HepG2 (cell line): Measurements from ENCODE around the gene GUK1. TPM values are rescaled to one million over a fixed set of nuclear protein-coding genes. Genes with fewer than 3 reads are reported as not detected.

Experiments used
- CENPBD1 ChIP-seq: sonication (generic); formaldehyde crosslinking; IDR thresholded peaks from 2 replicates; pipeline ENCODE4 v1.8.0; 2022; ENCODE audit warnings: missing genetic modification reagents, low read depth, mild to moderate bottlenecking, borderline replicate concordance
- ERF ChIP-seq: IDR thresholded peaks from 2 replicates; pipeline ENCODE4 v1.6.1; 2018; ENCODE audit warnings: missing biosample characterization, missing genetic modification reagents
- GATAD2A ChIP-seq: IDR thresholded peaks from 2 replicates; pipeline ENCODE4 v1.6.1; 2016
- GMEB2 ChIP-seq: IDR thresholded peaks from 2 replicates; pipeline ENCODE4 v1.6.1; 2016; ENCODE audit warnings: missing biosample characterization, missing genetic modification reagents, low read depth
- HNRNPH1 ChIP-seq: fragments of 200-400 bp; formaldehyde crosslinking; optimal IDR thresholded peaks from 2 replicates; pipeline ENCODE3; 2017; ENCODE audit warnings: mild to moderate bottlenecking, low read depth, low read length
- MEF2D ChIP-seq: sonication (generic); formaldehyde crosslinking; IDR thresholded peaks from 2 replicates; pipeline ENCODE4 v1.5.1; 2020; ENCODE audit warnings: mild to moderate bottlenecking, missing genetic modification reagents
- SATB2 ChIP-seq: sonication (generic); formaldehyde crosslinking; IDR thresholded peaks from 2 replicates; pipeline ENCODE4 v1.5.0; 2020; ENCODE audit warnings: missing genetic modification reagents
- SOX5 ChIP-seq: IDR thresholded peaks from 2 replicates; pipeline ENCODE4 v1.6.1; 2016; ENCODE audit warnings: borderline replicate concordance
- TGIF2 ChIP-seq: IDR thresholded peaks from 2 replicates; pipeline ENCODE4 v1.6.1; 2016; ENCODE audit warnings: control low read depth, missing compliant biosample characterization
- THRA ChIP-seq: sonication (generic); formaldehyde crosslinking; IDR thresholded peaks from 2 replicates; pipeline ENCODE4 v1.4.0; 2020; ENCODE audit warnings: missing genetic modification reagents, borderline replicate concordance
- ZNF550 ChIP-seq: sonication (generic); formaldehyde crosslinking; IDR thresholded peaks from 2 replicates; pipeline ENCODE4 v1.4.0; 2020; ENCODE audit warnings: mild to moderate bottlenecking, missing genetic modification reagents, borderline replicate concordance
- ZNF557 ChIP-seq: sonication (generic); formaldehyde crosslinking; IDR thresholded peaks from 2 replicates; pipeline ENCODE4 v1.4.0; 2020; ENCODE audit warnings: missing genetic modification reagents
- ZNF563 ChIP-seq: sonication (generic); formaldehyde crosslinking; IDR thresholded peaks from 2 replicates; pipeline ENCODE4 v1.8.0; 2022; ENCODE audit warnings: mild to moderate bottlenecking, moderate library complexity, missing genetic modification reagents
- ZNF788 ChIP-seq: sonication (generic); formaldehyde crosslinking; IDR thresholded peaks from 2 replicates; pipeline ENCODE4 v1.5.0; 2020; ENCODE audit warnings: mild to moderate bottlenecking, missing genetic modification reagents, borderline replicate concordance
- ZSCAN29 ChIP-seq: sonication (generic); formaldehyde crosslinking; conservative IDR thresholded peaks from 2 replicates; pipeline ENCODE4 v1.4.0; 2020; ENCODE audit warnings: mild to moderate bottlenecking, missing genetic modification reagents
- polyA plus RNA-seq, 8 experiments: library from polyadenylated mRNA; depleted of rRNA in 3 of 8; stranded (reverse) in 7 of 8; unstranded in 1 of 8; fragments of >200 nt; fragmentation: Illumina TruSeq in 4 of 8; extraction: Trizol in 4 of 8; gene quantifications; 2 replicates each; pipeline versions ENCODE4 v1.2.1 to v1.2.3, GENCODE V29; 2011 to 2016; ENCODE audit warnings: low read depth in 4 of 8, missing spikeins in 1 of 8, mixed read lengths in 1 of 8; ENCODE audit not compliant: insufficient read depth in 1 of 8
- total RNA-seq, 5 experiments: library from RNA; depleted of rRNA; stranded (reverse); fragments of >200 nt; fragmentation: Illumina TruSeq; extraction: Trizol; gene quantifications; 2 replicates each; pipeline ENCODE4 v1.2.3, GENCODE V29; 2016; ENCODE audit warnings: low read depth in 1 of 5
- TF ChIP-seq, protein P1 (sequence below): sonication (generic); formaldehyde crosslinking; IDR thresholded peaks from 2 replicates; pipeline ENCODE4 v1.5.1; 2020; ENCODE audit warnings: mild to moderate bottlenecking, missing genetic modification reagents, moderate library complexity
- TF ChIP-seq, protein P2 (sequence below): sonication (generic); formaldehyde crosslinking; IDR thresholded peaks from 2 replicates; pipeline ENCODE4 v1.8.0; 2022; ENCODE audit warnings: mild to moderate bottlenecking, missing genetic modification reagents; ENCODE audit not compliant: insufficient replicate concordance
- TF ChIP-seq, protein P3 (sequence below): sonication (generic); formaldehyde crosslinking; IDR thresholded peaks from 2 replicates; pipeline ENCODE4 v1.5.0; 2020; ENCODE audit warnings: missing genetic modification reagents, mild to moderate bottlenecking, borderline replicate concordance

GUK1 gene
- total and polyA plus RNA-seq, 2 of the 13 experiments (the other 11 are each of a cell fraction or from before 2014, with no cell fraction given) = 116 to 154 TPM

DNA sequence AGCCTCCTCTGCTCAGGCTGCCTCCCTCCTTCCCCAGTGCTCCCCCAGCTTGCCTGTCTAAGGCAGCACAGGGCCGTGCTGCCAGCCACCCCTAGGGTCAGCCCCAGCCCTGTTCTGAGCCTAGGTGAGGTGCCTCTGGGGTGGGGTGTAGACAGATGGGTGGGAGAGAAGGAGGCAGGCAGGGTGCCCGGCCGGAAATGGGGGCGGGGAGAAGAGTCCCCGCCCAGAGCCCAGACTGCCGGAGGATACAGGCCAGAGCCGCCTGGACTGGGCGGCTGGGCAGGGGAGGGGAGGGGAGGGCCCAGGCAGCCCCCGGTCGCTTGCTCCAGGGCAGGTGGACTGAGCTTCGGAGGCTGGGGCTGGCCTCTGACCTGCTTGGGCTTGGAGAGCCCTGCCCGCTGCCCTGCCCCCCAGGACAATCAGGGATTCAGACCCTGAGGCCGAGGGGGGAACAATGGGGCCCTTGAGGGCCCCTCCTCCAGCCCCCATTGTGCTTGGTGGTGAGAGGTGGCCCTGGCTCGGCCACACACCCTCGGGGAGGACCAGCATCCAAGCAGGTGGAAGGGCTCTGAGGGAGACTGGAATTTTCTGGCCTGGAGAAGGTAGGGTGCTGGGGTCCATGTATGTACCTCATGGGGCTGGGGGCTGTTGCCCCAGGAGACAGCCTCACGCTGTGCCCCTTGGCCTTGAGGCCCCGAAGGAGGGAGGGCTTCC lies 9.5 kb downstream of the GUK1 start, which contains the start of gene GJC2 (continued):
- TF ChIP-seq, protein P1, sequence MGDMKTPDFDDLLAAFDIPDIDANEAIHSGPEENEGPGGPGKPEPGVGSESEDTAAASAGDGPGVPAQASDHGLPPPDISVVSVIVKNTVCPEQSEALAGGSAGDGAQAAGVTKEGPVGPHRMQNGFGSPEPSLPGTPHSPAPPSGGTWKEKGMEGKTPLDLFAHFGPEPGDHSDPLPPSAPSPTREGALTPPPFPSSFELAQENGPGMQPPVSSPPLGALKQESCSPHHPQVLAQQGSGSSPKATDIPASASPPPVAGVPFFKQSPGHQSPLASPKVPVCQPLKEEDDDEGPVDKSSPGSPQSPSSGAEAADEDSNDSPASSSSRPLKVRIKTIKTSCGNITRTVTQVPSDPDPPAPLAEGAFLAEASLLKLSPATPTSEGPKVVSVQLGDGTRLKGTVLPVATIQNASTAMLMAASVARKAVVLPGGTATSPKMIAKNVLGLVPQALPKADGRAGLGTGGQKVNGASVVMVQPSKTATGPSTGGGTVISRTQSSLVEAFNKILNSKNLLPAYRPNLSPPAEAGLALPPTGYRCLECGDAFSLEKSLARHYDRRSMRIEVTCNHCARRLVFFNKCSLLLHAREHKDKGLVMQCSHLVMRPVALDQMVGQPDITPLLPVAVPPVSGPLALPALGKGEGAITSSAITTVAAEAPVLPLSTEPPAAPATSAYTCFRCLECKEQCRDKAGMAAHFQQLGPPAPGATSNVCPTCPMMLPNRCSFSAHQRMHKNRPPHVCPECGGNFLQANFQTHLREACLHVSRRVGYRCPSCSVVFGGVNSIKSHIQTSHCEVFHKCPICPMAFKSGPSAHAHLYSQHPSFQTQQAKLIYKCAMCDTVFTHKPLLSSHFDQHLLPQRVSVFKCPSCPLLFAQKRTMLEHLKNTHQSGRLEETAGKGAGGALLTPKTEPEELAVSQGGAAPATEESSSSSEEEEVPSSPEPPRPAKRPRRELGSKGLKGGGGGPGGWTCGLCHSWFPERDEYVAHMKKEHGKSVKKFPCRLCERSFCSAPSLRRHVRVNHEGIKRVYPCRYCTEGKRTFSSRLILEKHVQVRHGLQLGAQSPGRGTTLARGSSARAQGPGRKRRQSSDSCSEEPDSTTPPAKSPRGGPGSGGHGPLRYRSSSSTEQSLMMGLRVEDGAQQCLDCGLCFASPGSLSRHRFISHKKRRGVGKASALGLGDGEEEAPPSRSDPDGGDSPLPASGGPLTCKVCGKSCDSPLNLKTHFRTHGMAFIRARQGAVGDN (CRISPR knock-in tag) = peak; percentile 74
- TF ChIP-seq TGIF2 (CRISPR knock-in tag) = no peak
- peak; percentile 24 for TF ChIP-seq HNRNPH1
- no peak for TF ChIP-seq ZSCAN29 (CRISPR knock-in tag)
- 0 out of 2 replicates have a peak, but pooled peaks have one; percentile 51 for TF ChIP-seq CENPBD1 (CRISPR knock-in tag)
- peak; percentile 48; the same call in 1 of the 2 replicates for TF ChIP-seq SOX5
- no peak for TF ChIP-seq ZNF563
- TF ChIP-seq, protein P2, sequence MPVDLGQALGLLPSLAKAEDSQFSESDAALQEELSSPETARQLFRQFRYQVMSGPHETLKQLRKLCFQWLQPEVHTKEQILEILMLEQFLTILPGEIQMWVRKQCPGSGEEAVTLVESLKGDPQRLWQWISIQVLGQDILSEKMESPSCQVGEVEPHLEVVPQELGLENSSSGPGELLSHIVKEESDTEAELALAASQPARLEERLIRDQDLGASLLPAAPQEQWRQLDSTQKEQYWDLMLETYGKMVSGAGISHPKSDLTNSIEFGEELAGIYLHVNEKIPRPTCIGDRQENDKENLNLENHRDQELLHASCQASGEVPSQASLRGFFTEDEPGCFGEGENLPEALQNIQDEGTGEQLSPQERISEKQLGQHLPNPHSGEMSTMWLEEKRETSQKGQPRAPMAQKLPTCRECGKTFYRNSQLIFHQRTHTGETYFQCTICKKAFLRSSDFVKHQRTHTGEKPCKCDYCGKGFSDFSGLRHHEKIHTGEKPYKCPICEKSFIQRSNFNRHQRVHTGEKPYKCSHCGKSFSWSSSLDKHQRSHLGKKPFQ (CRISPR knock-in tag) = peak; percentile 35
- TF ChIP-seq, protein P3, sequence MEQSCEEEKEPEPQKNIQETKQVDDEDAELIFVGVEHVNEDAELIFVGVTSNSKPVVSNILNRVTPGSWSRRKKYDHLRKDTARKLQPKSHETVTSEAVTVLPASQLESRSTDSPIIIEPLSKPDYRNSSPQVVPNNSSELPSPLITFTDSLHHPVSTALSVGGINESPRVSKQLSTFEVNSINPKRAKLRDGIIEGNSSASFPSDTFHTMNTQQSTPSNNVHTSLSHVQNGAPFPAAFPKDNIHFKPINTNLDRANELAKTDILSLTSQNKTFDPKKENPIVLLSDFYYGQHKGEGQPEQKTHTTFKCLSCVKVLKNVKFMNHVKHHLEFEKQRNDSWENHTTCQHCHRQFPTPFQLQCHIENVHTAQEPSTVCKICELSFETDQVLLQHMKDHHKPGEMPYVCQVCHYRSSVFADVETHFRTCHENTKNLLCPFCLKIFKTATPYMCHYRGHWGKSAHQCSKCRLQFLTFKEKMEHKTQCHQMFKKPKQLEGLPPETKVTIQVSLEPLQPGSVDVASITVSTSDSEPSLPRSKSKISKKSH (CRISPR knock-in tag) = peak; percentile 25; the same call in 1 of the 2 replicates
- TF ChIP-seq MEF2D (CRISPR knock-in tag) = no peak
- TF ChIP-seq ZNF788 (CRISPR knock-in tag) = no peak
- peak; percentile 27; the same call in 1 of the 2 replicates for TF ChIP-seq ERF (CRISPR knock-in tag)
- no peak for TF ChIP-seq ZNF550 (CRISPR knock-in tag)
- TF ChIP-seq GATAD2A = peak; percentile 11; the same call in 1 of the 2 replicates
- no peak for TF ChIP-seq ZNF557 (CRISPR knock-in tag)
- no peak for TF ChIP-seq SATB2
- TF ChIP-seq GMEB2 (CRISPR knock-in tag) = no peak
- TF ChIP-seq THRA (CRISPR knock-in tag) = no peak
